Hindlimb muscle (tissue), 1 donor: ENCODE results near the gene NFATC2. TPM values are rescaled to one million over a fixed set of nuclear protein-coding genes. Genes with fewer than 3 reads are reported as not detected.
A peak's percentile ranks its signal among the peaks of the same experiment; 100 is the strongest.

Source experiments
- DNase-seq: peaks from one replicate; pipeline ENCODE4 v3.0.0-alpha.2; 2013
- polyA plus RNA-seq: library from polyadenylated mRNA; unstranded; fragments of 120-200 nt; gene quantifications from one replicate; pipeline ENCODE4 v1.2.1, GENCODE V29; 2013; ENCODE audit not compliant: insufficient read length

The NFATC2 gene
- polyA plus RNA-seq, 1 donor, result 4.5 TPM

GRCh38 chr20:51428401-51429143 is 113.9 kb downstream of the NFATC2 start:
- peak; percentile 72 for DNase-seq

- DNase-seq, result no peak
Observed at GRCh38 chr20:51427651-51428291, 114.7 kb downstream of the NFATC2 start.

GRCh38 chr20:51426718-51427650 is 115.5 kb downstream of the NFATC2 start:
- DNase-seq, result no peak

DNA sequence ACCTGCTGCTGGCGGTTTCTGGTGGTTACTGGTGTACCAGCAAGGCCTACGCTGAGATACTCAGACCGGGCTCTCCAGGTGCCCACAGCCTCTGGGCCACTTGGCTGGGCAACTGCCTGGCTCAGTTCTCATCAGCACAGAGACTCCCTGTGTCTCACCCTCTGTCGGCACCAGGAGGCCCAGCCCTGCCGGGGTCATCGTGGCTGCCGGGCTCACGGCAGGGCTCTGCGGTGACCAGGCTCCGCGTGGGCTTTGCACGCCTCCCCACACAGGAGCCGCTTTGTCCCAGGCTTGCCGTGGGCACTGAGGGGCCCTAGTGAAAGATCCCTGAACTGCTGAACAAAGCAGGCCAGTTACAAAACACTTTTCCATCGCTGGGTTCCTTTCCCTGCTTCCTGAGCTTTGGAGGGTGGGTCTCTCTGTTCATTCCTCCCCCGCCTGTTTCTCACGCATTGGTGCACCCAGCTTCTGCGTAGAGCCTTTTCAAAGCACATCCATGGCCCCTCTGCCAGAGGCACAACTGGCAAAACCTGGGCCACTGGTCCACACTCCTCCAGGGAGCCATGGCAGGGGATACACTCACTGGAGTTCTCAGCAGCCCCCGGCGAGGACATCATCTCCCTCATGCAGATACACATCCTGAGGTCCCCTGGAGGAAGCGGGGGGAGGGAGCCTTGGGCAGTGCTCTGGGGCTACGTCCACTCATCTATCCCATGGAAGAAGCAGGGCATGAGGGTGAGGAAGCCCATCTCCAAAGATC is 117.0 kb downstream of the NFATC2 start:
- no peak for DNase-seq

DNA sequence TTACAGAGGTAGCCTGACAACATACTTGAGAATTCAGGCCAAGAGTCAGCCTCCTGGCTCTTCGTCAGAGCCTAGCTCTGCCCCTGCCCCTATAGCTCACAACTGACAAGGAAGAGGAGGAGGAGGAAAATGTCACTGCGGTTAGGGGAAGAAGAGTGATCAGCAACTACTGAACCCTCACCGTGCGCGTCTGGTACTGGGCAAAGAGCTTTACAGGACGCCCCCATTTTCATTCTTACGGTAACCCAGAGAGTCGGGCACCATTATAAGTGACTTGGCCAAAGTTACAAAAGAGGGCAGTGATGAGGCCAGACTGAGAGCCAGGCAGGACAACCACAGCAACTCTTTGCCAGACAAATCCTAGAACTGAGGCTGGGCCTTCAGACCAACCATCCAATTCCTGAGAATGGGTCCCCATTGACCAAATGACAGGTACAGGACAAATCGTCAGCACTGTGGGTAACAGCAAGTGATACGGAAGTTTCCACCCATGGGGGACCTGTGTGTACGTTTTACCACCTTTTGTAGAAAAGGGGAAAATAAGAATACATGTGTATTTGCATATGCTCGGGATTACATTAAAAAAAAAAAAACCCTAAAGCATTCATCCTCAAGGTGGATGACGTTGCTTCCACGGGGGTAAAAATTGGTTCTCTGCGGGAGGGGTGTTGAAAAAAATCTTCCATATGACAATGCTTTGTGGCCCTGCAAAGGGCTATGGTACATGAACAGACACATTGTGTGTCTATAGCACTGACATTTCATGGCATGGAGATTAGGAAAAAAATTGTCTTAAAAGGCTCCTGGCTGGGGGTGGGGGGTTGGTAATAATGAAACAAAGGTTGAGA is 118.0 kb downstream of the NFATC2 start:
- no peak for DNase-seq

DNA sequence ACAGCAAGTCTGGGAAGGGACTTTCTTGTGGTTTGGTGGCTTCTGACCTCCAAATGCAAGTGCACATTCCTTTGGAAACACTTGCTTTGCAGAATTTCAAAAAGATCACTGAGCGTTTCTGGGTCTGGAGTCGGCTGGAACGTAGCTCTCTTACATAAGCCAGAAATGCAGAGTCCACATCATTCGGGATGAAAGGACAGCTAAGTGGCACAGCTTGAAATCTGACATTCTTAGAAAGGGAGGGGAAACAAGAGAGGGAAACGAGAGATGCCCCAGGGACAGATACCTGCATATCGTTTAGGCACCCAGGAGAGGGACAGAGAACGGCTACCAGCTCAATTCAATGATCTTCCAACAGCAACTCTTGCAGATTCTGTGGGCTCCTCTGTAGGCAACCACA is 118.7 kb downstream of the NFATC2 start:
- DNase-seq, result no peak

DNA sequence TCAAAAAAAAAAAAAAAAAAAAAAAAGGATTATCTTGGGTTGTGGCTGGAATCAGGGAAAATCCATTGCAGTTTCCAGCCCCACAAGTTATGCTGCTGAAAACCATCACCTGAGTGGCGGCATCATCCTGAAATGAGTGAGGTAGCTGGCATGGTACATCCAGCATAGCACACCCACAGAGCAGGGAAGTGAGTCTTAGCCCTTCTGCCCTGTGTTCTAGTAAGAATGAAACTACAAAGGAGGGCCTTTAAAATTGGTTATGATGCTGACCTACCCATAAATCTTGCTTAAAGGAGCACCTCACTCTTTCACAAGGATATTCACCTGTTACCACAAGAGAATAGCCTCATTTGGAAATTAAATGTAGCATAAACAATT is 119.2 kb downstream of the NFATC2 start:
- no peak for DNase-seq

DNA sequence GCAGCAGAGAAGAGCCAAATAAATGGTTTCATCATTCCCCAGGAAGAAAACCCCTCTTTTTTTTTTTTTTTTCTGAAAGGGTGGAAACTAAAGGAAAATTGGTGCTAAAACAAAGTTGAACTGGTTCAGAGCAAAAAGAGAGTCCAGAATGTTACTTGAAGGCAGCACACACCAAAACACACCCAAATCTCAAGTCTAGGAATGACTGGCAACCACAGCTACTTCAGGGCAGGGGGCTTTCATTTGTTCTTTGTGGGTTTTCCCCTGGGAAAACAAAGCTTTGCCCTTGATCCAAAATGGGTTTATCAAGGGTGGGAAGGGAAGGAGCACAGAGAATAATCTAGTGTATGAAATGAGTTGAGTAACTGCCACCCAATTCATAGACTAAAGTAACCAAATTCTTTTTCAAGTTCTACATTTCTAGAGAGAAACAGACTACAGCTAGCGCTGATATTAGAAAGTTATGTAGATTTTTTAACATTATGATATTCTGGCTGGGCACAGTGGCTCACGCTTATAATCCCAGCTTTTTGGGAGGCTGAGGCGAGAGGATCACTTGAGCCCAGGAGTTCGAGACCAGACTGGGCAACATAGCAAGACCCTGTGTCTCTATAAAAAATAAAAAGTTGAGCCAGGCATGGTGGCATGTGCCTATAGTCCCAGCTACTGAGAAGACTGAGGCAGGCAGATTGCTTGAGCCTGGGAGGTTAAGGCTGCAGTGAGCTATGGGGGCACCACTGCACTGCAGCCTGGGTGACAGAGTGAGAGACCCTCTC is 119.8 kb downstream of the NFATC2 start:
- DNase-seq, result no peak

DNA sequence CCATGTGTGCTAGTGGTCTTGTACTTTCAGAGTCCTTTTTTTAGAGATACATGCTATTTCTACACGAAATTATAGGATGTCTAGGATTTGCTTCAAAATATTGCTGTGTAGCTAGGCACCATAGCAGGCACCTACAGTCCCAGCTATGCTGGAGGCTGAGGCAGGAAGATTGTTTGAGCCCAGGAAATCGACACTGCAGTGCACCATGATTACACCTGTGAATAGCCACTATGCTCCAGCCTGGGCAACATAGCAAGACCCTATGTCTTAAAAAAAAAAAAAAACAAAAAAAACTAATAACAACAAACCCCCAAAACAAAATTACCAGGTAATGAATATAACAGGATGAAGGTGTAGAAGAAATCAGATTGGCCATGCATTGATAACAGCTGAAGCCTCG is 121.7 kb downstream of the NFATC2 start:
- DNase-seq, result no peak

DNA sequence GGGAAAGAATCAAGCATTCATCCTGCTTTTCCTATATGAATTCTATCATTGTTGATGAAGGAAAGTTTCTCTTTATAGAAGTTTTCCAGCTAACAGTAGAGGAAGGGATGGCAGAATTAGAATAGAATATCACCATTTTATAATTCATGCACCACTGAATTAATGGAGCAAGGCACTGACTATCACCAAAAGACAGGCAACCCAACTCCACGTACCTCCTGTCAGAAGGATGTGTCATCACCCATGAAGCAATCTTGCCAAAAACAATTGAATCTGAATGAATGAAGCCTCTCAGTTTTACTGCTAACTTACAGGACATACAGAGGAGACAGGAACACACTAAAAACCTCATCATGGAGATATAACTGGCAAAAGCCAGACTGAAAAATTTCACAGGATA is 122.4 kb downstream of the NFATC2 start:
- no peak for DNase-seq

GRCh38 chr20:51419646-51420045 is 122.9 kb downstream of the NFATC2 start:
- no peak for DNase-seq

DNA sequence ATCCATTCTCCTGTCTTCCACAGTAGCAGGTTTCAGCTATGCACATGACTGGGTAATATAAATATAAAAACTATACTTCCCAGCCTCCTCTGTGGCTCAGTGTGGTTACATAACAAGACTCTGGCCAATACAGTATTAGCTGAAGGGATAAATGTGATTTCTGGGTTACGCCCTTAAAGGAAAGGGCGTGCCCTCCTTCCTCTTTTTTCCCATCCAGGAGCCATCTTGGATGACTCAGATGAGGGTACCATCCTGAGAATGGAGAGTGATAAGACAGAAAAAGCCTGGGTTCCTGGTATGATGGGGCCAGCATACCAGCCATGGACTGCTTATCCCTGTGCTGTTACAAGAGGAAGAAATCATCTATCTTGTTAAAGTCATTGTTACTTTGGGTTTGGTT is 123.3 kb downstream of the NFATC2 start:
- no peak for DNase-seq

GRCh38 chr20:51418137-51418529 is 124.4 kb downstream of the NFATC2 start:
- DNase-seq, result no peak

- DNase-seq, result peak; percentile 61
Observed at GRCh38 chr20:51417250-51418136, 125.0 kb downstream of the NFATC2 start.

DNA sequence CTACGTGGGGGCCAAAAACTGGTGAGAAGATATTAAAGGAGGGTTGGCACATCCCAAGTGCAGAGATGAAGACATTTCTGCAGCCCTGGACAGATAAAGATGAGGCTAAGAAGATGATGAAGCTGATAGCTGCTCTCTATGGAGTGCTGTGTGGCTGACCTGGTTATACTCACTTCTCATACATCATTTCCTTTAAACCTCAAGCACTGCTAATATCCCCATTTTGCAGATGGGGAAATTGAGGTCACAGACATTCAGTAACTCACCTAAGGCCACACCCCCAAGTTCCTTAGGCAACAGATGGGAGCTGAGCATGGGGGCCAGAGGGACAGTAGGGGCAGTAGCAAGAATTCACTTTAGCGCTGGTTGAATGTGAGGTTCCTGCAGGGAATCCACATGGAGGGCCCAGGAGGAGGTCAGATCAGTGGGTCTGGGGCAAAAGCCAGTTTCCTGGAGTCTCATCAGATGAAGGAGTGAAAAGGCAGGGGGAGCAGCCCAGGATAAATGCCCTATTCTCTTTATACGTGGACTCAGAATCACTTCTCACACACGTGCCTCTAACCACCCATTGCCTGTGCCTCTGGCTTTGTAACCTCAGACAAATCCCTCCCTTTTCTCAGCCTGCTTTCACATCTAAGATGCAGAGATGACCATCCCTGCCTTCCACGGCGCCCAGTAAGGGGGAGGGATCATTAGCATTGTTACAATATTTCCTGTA is 125.8 kb downstream of the NFATC2 start:
- DNase-seq, result no peak

GRCh38 chr20:51413857-51414256 is 128.7 kb downstream of the NFATC2 start:
- no peak for DNase-seq

- DNase-seq, result peak; percentile 54
Observed at GRCh38 chr20:51412951-51413481, 129.5 kb downstream of the NFATC2 start.

DNA sequence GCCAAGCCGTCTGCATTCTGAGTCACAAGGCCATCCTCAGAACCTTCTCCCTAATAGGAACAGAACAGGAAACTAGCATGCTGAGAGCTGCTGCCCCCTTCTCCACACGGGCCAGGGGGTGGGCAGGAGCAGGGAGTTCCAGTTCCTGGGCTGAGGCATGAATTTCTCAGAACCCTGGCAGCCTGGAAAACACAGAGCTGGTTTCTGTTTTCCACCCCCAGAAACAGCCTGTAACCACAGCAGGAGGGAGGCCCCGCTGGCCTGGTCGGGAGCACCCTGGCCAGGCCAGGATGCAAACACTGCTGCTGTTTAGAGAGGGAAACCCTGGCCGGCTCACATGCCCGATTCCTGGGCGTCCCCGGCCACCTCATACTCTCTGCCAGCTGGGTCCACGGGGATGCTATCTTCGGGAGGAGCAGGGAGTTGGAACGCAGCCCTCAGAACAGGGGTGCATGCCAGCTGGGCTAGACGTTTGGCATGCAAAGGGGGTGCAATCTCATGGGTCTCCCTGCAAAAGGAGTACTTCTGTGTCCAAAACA is 130.1 kb downstream of the NFATC2 start:
- peak; percentile 51 for DNase-seq
